Osteoblast (primary cell): ENCODE measurements around the gene MTCL1. TPM values are rescaled to one million over a fixed set of nuclear protein-coding genes. Genes with fewer than 3 reads are reported as not detected.

ENCODE experiments used
- DNase-seq: peaks from one replicate; pipeline ENCODE4 v3.0.0; 2011; ENCODE audit warnings: low spot score, mixed read lengths; ENCODE audit not compliant: insufficient read length; ENCODE audit errors: missing footprints
- H2AFZ ChIP-seq: 2 replicates; pipeline ENCODE4 v1.6.0; 2011; ENCODE audit warnings: mild to moderate bottlenecking, low read length
- H3K27ac ChIP-seq: 2 replicates; pipeline ENCODE4 v1.5.1; 2011; ENCODE audit warnings: mild to moderate bottlenecking, low read depth, low read length, moderate library complexity
- H3K27me3 ChIP-seq: 2 replicates; pipeline ENCODE4 v1.6.0; 2012; ENCODE audit warnings: mild to moderate bottlenecking, control low read depth, inconsistent platforms, low read length, moderate library complexity; ENCODE audit not compliant: insufficient read depth
- H3K36me3 ChIP-seq: 2 replicates; pipeline ENCODE4 v1.5.1; 2011; ENCODE audit warnings: mild to moderate bottlenecking, low read length, control low read depth, moderate library complexity; ENCODE audit not compliant: insufficient read depth
- H3K4me1 ChIP-seq: 2 replicates; pipeline ENCODE4 v1.5.1; 2011; ENCODE audit warnings: mild to moderate bottlenecking, low read length, control low read depth, moderate library complexity; ENCODE audit not compliant: insufficient read depth
- H3K4me2 ChIP-seq: 2 replicates; pipeline ENCODE4 v1.6.0; 2011; ENCODE audit warnings: mild to moderate bottlenecking, low read length; ENCODE audit not compliant: insufficient read depth
- H3K4me3 ChIP-seq: fragments of 200-600 bp; sonication (generic); 3 replicates; pipeline ENCODE4 v1.5.1; 2012; ENCODE audit warnings: mild to moderate bottlenecking, low read length, inconsistent platforms; ENCODE audit not compliant: insufficient read depth
- H3K79me2 ChIP-seq: 2 replicates; pipeline ENCODE4 v1.6.0; 2012; ENCODE audit warnings: mild to moderate bottlenecking, low read length, control low read depth, inconsistent platforms; ENCODE audit not compliant: insufficient read depth
- H3K9me3 ChIP-seq: 2 replicates; pipeline ENCODE4 v1.5.1; 2011; ENCODE audit warnings: low read depth, low read length, control low read depth
- H4K20me1 ChIP-seq: 2 replicates; pipeline ENCODE4 v1.6.0; 2012; ENCODE audit warnings: mild to moderate bottlenecking, low read length, control low read depth; ENCODE audit not compliant: insufficient read depth
- CTCF ChIP-seq: IDR thresholded peaks from 2 replicates; pipeline ENCODE4 v1.5.1; 2011; ENCODE audit warnings: mild to moderate bottlenecking, low read depth, low read length, moderate library complexity; ENCODE audit errors: extremely low read depth
- total RNA-seq: library from RNA; depleted of rRNA; stranded (reverse); fragments of >200 nt; gene quantifications from 2 replicates; pipeline ENCODE4 v1.2.3, GENCODE V29; 2012

The MTCL1 gene
- total RNA-seq, 1 donor = 38.0 TPM

GRCh38 chr18:8658858-8659485, 46.4 kb upstream of the MTCL1 start:
- DNase-seq = no peak
- no peaks in the 10 kb centered on the region for H3K36me3 ChIP-seq
- no peaks in the 10 kb centered on the region for H3K4me1 ChIP-seq
- no peaks in the 10 kb centered on the region for H4K20me1 ChIP-seq
- H3K79me2 ChIP-seq = no peaks in the 10 kb centered on the region
- no peak overlapping the region for H2AFZ ChIP-seq
- H3K4me2 ChIP-seq = no peak overlapping the region
- no peak overlapping the region for H3K27ac ChIP-seq
- H3K9me3 ChIP-seq = no peaks in the 10 kb centered on the region
- TF ChIP-seq CTCF = no peak
- H3K27me3 ChIP-seq = no peaks in the 10 kb centered on the region
- H3K4me3 ChIP-seq = no peak overlapping the region

- no peak for DNase-seq
- Histone ChIP-seq H3K4me2 (no peak overlapping the region), H3K79me2 (no peaks in the 10 kb centered on the region), H3K27ac (no peak overlapping the region), H3K4me3 (no peak overlapping the region), H3K9me3 (no peaks in the 10 kb centered on the region), H3K27me3 (no peaks in the 10 kb centered on the region), H3K4me1 (no peaks in the 10 kb centered on the region), H3K36me3 (no peaks in the 10 kb centered on the region), H4K20me1 (no peaks in the 10 kb centered on the region), H2AFZ (no peak overlapping the region)
- no peak for TF ChIP-seq CTCF
These were observed 45.6 kb upstream of the MTCL1 start for GRCh38 chr18:8659609-8660242.

DNA sequence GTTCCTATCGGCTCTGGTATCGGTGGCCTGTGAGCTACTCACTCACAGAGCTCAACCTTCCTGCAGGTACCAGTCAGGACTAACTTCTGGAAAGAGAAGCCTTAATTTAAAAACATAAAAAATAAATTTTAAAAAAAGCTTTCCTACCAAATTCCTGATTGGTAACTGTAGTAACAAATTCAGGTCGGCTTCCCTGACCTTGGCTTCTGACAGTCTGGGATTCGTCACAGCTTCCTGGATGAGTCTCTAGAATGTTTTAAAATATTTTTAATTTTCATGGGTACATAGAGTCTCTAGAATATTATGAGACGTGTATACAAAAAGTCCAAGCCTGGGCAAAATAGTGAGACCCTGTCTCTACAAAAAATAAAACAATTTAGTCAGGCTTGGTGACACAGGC, 45.0 kb upstream of the MTCL1 start:
- Histone ChIP-seq H2AFZ (no peak overlapping the region), H3K4me2 (peak overlapping the region; percentile 9), H3K27ac (no peak overlapping the region), H3K4me1 (peaks cover 3% of the 10 kb centered on the region), H3K4me3 (no peak overlapping the region), H3K36me3 (no peaks in the 10 kb centered on the region), H3K9me3 (no peaks in the 10 kb centered on the region), H4K20me1 (no peaks in the 10 kb centered on the region), H3K79me2 (no peaks in the 10 kb centered on the region), H3K27me3 (no peaks in the 10 kb centered on the region)
- TF ChIP-seq CTCF = no peak
- DNase-seq = no peak

DNA sequence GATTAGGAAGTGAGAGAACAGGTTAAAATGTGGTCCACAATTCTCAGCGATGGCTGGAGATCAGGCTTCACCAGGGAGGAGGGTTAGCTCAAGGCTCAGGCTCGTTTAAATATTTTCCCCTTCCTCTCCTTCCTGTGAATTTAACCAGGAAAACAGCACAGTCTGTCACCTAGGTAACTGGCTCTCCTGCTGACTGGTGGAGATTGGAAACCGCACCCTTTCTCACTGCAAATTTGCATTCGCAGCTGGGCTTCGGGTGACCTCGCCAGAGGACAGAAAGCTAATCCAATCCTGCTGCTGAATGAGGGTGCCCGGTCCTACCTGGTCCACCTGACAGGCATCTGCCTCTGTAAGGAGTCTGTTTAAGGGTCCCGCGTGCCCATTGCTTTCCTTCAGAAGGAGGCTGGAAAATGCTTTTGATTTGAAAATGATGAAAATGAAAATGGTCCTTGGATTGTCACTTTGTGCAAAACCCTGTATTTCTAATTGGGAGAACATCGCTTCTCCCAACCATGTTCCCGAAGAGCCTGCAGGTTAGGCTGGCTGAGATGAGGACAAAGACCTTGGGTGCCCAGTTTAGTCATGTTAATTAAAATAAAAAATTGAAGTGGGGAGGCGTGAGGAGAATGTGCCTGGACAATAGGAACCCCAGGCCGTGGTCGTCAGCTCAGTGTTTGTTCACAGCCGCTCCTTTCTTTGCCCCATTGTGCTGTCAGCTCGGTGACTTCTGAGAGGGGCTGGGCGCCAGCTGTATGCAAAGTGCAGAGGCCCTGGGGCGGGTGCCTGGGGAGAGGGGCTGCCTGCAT, 43.4 kb upstream of the MTCL1 start:
- Histone ChIP-seq H3K27me3 (no peaks in the 10 kb centered on the region), H3K36me3 (no peaks in the 10 kb centered on the region), H4K20me1 (no peaks in the 10 kb centered on the region), H3K9me3 (no peaks in the 10 kb centered on the region), H3K4me1 (peaks cover 6% of the 10 kb centered on the region), H3K4me3 (no peak overlapping the region), H3K27ac (no peak overlapping the region), H2AFZ (peak overlapping the region; percentile 78), H3K79me2 (no peaks in the 10 kb centered on the region), H3K4me2 (peak overlapping the region; percentile 25)
- DNase-seq = no peak
- TF ChIP-seq CTCF = no peak
